SHP77 treated with DMSO at 0.1 percent for 48 hours (cell line): Measurements from ENCODE around the gene TSTD1.
"Not testable (repeated sequence)": the region's sequence is repeated elsewhere in the genome, so short reads cannot be mapped to it uniquely, and the experiment has no call there.

Experiments
- DNase-seq: peaks from one replicate; lab custom pipeline; 2025; lab: John Stamatoyannopoulos, UW

Gene TSTD1

GRCh38 chr1:161037661-161038522 is 872 bp downstream of the TSTD1 start:
- DNase-seq, result no peak

- no peak for DNase-seq
These were observed 5.0 kb downstream of the TSTD1 start for GRCh38 chr1:161033751-161034150.

GRCh38 chr1:161032409-161032808 is 6.4 kb downstream of the TSTD1 start:
- DNase-seq, result no peak

DNA sequence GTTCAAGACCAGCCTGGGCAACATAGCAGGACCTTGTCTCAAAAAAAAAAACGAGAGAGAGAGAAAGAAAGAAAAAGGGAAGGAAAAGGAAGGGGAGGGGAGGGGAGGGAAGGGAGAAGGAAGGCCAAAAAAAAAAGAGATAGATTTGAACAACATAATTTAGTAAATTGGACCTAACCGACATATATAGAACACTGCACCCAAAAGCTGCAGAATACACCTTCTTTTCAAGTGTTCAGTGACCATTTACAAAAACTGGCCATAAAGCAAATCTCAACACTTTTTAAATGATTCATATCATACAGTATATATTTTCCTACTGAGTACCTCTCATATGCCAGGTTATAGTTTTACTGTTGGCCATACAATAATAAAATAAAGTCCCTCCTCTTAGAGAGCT is 6.9 kb downstream of the TSTD1 start:
- no peak for DNase-seq

GRCh38 chr1:161029466-161029865 is 9.3 kb downstream of the TSTD1 start:
- not testable (repeated sequence) for DNase-seq

DNA sequence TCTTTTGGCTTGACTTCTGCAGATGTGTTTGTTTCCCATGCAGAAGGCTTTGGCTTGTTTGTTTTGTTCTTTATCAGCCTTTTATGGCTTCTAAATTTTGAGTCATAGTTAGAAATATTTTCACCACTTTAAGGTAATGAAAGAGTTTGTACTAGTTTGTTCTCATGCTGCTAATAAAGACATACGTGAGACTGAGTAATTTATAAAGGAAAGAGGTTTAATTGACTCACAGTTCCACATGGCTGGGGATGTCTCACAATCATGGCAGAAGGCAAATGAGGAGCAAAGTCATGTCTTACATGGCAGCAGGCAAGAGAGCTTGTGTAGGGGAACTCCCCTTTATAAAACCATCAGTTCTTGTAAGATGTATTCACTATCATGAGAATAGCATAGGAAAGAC is 11.8 kb downstream of the TSTD1 start:
- not testable (repeated sequence) for DNase-seq

DNA sequence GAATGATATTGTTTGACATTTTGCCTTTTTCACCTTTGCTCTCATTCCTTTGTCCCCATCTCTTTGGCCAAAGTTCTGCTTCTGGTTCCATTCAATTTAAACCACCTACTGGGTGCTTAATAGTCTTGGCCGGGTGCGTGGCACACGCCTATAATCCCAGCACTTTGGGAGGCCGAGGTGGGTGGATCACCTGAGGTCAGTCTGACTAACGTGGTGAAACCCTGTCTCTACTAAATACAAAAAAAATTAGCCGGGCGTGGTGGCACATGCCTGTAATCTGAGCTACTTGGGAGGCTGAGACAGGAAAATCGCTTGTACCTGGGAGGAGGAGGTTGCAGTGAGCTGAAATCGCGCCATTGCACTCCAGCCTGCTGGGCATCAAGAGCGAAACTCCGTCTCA is 16.3 kb downstream of the TSTD1 start:
- DNase-seq, result not testable (repeated sequence)

DNA sequence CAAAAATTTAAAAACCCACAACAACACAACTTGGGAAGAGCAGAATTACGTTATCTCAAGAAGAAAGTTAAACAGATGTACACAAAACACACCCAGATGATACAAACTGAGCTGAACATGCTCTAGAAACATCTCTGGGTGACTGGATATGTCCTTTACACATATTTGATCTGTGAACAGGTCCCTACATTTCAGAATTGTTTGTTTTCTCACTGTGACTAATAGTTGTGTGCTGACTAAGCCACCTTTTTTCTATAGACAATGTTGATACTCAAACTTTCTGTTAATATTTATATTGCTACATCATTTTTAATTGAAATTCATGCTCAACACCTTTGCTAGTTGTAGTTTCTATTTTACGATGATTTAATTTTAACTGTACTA is 16.8 kb downstream of the TSTD1 start:
- DNase-seq, result no peak

DNA sequence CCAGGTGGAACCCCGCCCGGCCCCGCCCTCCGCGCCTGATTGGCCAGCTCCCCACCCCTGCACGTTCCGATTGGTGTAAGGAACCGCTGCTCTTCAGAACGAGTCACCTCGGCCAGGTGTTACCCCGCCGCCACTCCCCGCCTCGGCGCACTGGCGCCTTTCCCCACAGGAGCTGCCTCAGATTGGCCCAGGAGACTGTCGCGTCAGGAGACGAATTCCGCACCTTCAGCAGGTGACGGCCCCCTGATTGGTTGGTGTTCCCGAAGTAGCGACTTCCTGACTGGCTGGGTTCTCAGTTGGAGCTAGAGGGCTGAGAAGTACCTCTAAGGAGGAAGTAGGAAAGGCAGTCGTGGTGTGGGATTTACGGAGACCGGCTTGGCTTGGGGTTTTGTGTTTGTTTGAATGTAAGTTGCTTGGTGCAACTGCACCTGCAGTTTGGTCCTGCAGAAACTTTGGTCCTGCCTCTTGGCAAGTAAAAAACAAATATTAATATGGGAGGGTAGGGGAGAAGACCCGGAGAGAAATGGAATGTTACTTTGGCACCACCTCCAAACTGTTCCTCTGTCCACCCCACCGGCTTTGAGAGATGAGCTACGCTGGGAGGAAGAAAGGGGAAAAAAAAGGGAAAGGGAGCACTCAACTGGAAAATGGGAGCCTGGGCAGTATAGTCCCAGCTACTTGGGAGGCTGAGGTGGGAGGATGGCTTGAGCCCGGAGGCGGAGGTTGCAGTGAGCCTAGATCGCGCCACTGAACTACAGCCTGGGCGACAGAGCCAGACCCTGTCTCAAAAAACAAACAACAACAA is 17.4 kb downstream of the TSTD1 start:
- peak; percentile 92 for DNase-seq

- no peak for DNase-seq
These were observed 18.1 kb downstream of the TSTD1 start, which contains the start of gene F11R for GRCh38 chr1:161020509-161021164. TSS of gene F11R (minus strand) at chr1:161021152. CDS start at chr1:161021073, 79 bp downstream.

GRCh38 chr1:161019751-161020495 is 18.8 kb downstream of the TSTD1 start:
- peak; percentile 34 for DNase-seq

- DNase-seq, result not testable (repeated sequence)
These were observed 19.6 kb downstream of the TSTD1 start for GRCh38 chr1:161019111-161019660.

- DNase-seq, result no peak
These were observed 20.2 kb downstream of the TSTD1 start for GRCh38 chr1:161018631-161018930.

GRCh38 chr1:161017756-161018630 is 20.8 kb downstream of the TSTD1 start:
- no peak for DNase-seq

DNA sequence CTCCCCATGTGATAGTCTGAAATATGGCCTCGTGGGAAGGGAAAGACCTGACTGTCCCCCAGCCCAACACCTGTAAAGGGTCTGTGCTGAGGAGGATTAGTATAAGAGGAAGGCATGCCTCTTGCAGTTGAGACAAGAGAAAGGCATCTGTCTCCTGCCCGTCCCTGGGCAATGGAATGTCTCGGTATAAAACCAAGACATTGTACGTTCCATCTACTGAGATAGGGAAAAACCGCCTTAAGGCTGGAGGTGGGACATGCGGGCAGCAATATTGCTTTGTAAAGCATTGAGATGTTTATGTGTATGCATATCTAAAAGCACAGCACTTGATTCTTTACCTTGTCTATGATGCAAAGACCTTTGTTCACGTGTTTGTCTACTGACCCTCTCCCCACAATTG is 21.6 kb downstream of the TSTD1 start:
- not testable (repeated sequence) for DNase-seq

DNA sequence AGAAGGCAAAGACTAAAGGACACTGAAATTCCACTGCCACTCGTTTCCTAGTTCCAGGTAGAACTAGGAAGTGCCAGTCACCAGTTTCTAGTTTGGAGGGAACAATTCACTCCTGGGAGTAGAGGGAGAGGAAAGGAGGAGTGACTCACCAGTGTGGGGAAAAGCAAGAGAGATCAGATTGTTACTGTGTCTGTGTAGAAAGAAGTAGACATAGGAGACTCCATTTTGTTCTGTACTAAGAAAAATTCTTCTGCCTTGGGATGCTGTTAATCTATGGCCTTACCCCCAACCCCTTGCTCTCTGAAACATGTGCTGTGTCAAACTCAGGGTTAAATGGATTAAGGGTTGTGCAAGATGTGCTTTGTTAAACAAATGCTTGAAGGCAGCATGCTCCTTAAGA is 22.1 kb downstream of the TSTD1 start:
- not testable (repeated sequence) for DNase-seq

GRCh38 chr1:161013488-161014230 is 25.1 kb downstream of the TSTD1 start:
- no peak for DNase-seq

- no peak for DNase-seq
These were observed 25.7 kb downstream of the TSTD1 start for GRCh38 chr1:161013131-161013487.

DNA sequence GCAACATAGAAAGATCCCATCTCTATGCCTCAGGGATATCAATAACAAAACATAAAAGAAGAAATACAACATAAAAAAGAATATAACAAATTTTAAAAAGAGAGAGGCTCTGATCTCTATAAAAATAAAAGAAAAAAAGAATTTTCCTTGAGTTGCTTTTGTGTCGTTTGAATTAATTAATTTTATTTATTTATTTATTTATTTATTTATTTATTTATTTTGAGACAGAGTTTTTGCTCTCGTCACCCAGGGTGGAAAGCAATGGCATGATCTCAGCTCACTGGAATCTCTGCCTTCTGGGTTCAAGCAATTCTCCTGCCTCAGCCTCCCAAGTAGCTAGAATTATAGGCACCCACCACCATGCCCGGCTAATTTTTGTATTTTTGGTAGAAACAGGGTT is 26.3 kb downstream of the TSTD1 start:
- DNase-seq, result no peak

DNA sequence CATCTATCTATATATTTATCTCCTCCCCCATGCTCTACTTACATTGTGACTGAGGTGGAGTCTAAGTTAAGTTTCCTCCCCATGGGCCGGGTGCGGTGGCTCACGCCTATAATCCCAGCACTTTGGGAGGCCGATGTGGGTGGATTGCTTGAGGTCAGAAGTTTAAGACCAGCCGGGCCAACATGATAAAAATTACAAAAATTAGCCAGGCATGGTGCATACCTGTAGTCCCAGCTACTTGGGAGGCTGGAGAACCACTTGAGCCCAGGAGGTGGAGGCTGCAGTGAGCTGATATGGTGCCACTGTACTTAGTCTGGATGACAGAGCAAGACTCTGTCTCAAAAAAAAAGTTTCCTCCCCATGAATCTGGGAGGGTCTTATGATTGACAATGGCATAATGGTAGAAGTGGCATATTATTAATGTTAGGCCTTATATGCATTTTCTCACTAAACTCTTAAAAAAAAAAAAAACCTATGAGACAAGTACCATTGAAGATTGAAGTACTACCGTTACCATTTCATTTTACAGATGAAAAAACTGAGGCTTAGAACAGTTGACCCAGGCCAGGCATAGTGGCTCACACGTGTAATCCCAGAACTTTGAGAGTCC is 29.1 kb downstream of the TSTD1 start:
- DNase-seq, result no peak
